ENCODE results near the gene NECTIN1. TPM values are rescaled to one million over a fixed set of nuclear protein-coding genes. Genes with fewer than 3 reads are reported as not detected.

The NECTIN1 gene
- total and polyA plus RNA-seq, 2 of the 4 experiments (the other 2 are of a cell fraction): 2.3 to 4.2 TPM

DNA sequence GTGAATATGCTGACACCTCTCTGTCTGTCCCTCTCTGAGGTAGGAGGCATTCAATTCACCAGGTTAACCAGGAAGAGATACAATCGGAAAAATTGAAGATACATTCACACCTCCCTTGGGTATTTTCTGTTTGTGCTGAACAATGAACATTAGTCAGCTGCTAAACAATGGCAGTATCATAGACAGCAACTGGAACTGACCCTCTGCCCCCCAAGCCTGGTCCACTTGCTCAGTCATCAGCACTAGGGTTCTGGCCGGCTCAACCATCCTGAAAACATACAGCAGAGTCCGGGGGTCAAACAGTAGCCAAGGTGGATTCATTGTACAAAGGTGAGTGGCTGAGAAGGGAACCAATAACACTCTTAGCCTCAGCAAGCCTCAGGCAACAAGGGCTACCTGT, 4.0 kb downstream of the NECTIN1 start:
- no peak overlapping the region for H3K4me2 ChIP-seq (ENCODE audit: low read depth, low read length)
- H2BK5ac ChIP-seq (ENCODE audit: low read depth, low read length, poor library complexity, severe bottlenecking): no peak overlapping the region
- H3K18ac ChIP-seq (ENCODE audit: low read depth, low read length): no peak overlapping the region
- no peak overlapping the region for H2AK5ac ChIP-seq (ENCODE audit: low read depth, low read length)
- H3K56ac ChIP-seq (ENCODE audit: extremely low read depth, insufficient read depth, low read length): no peak overlapping the region
- CTCF ChIA-PET: no interaction called here
- no peak overlapping the region for H2AK9ac ChIP-seq (replicated peaks; ENCODE audit: low read depth, low read length, poor library complexity)
- H4K20me1 ChIP-seq (ENCODE audit: insufficient read depth, low read length): peaks cover 5% of the 10 kb centered on the region
- H3K27me3 ChIP-seq (ENCODE audit: control insufficient read depth, insufficient read depth, low read length): no peaks in the 10 kb centered on the region
- H4K8ac ChIP-seq (ENCODE audit: low read depth in 2 of 2, low read length in 2 of 2): no peak overlapping the region
- no peak for DNase-seq
- H3K4ac ChIP-seq (ENCODE audit: low read depth, low read length): no peak overlapping the region
- peaks cover 4% of the 10 kb centered on the region; the same call in 1 of the 2 replicates for H3K4me1 ChIP-seq (ENCODE audit: control insufficient read depth, insufficient read depth, low read length)
- no peak overlapping the region for H3K9ac ChIP-seq (ENCODE audit: low read depth, low read length)
- no peak overlapping the region for H3K27ac ChIP-seq (ENCODE audit: insufficient read depth, low read length)
- H4K91ac ChIP-seq (ENCODE audit: insufficient read depth, low read depth, low read length): no peak overlapping the region
- dilution Hi-C loops (cut with HindIII; ENCODE audit: low sequenced_read_pairs, unreplicated experiment) (no loop called here), in situ Hi-C loops (cut with MboI; ENCODE audit: low sequenced_read_pairs) (no loop called here), intact Hi-C loops (cut with micrococcal nuclease) (loop anchor here (5.0 to 10.0 kb wide), 2 partner anchors 360 to 487 kb away; partner anchors contain the start of gene OAF)
- no peak for ATAC-seq (ENCODE audit: low read depth)
- no peak overlapping the region for H3K14ac ChIP-seq (replicated peaks; ENCODE audit: low read depth, low read length)
- no peaks in the 10 kb centered on the region for H3K36me3 ChIP-seq (ENCODE audit: control insufficient read depth, insufficient read depth, low read length)
- no peak overlapping the region for H4K5ac ChIP-seq (ENCODE audit: low read depth, low read length)
- no peak overlapping the region for H3K4me3 ChIP-seq (ENCODE audit: insufficient read depth, low read depth, low read length)
- H2AFZ ChIP-seq (replicated peaks; ENCODE audit: low read length, poor library complexity): no peak overlapping the region
- BruUV-seq (replicated peaks): no TSS peak
- H2BK15ac ChIP-seq (ENCODE audit: low read depth, low read length): no peak overlapping the region
- no peak overlapping the region for H2BK120ac ChIP-seq (ENCODE audit: low read depth, low read length)
- H3K9me1 ChIP-seq (ENCODE audit: insufficient read depth, low read length): no peaks in the 10 kb centered on the region
- H3K23ac ChIP-seq (ENCODE audit: low read depth, low read length): no peak overlapping the region
- H3K79me1 ChIP-seq (ENCODE audit: low read depth in 1 of 2, low read length in 2 of 2): no peaks in the 10 kb centered on the region
- TF ChIP-seq CHD1 (IDR thresholded peaks at IDR 0.05; ENCODE audit: low read depth, low read length) (no peak), RAD21 (IDR thresholded peaks at IDR 0.05; ENCODE audit: low read length) (no peak)
- POLR2A ChIA-PET (ENCODE audit: unreplicated experiment): no interaction called here
- H3K9me3 ChIP-seq (ENCODE audit: control insufficient read depth, insufficient read depth, low read length): no peaks in the 10 kb centered on the region
- no CpG with 5 or more reads among the region's 3 CpGs for WGBS, 2 experiments (ENCODE audit: extremely low coverage in 2 of 2, insufficient read length in 1 of 2)
- no peak overlapping the region for H2BK20ac ChIP-seq (ENCODE audit: low read depth, low read length)

All from IMR-90 (cell line).